ENCODE results near the gene KSR2. TPM values are rescaled to one million over a fixed set of nuclear protein-coding genes. Genes with fewer than 3 reads are reported as not detected.

Gene KSR2
- total RNA-seq, 1 donor from 2014 or later = not detected

- no peak overlapping the region for H3K4me3 Mint-ChIP-seq (ENCODE audit: unreplicated experiment)
- peaks cover 29% of the 10 kb centered on the region for H3K27me3 Mint-ChIP-seq (ENCODE audit: low read depth)
- no peaks in the 10 kb centered on the region for H3K36me3 Mint-ChIP-seq (ENCODE audit: low read depth)
- H3K27ac Mint-ChIP-seq (ENCODE audit: unreplicated experiment) = no peak overlapping the region
- H3K9me3 Mint-ChIP-seq (ENCODE audit: low read depth) = peaks cover 9% of the 10 kb centered on the region
- H3K4me1 Mint-ChIP-seq (ENCODE audit: low read depth) = no peaks in the 10 kb centered on the region
- no peak for TF ChIP-seq CTCF (IDR thresholded peaks at IDR 0.05)
- no peak for DNase-seq (ENCODE audit: low spot score)
Observed at GRCh38 chr12:117555889-117556288, 412.9 kb downstream of the KSR2 start.

DNA sequence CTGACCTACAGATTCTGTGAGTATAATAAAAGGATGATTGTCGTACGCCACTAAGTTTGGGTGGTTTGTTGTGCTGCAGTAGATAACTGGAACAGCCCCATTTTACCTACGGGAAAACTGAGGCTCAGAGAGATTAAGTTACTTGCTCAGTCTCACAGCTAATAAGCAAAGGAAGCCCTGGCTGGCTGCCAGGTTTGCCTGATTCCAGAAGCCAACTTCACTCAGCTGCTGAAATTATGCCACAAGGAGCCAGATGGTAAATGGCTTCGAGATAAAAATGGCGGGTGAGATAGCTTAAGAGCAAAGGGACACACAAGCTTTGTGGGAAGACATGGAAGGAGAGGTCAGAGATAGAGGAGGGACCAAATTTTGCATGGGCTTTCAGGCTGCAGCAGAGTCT lies 415.8 kb downstream of the KSR2 start:
- Mint-ChIP-seq H3K4me3 (ENCODE audit: unreplicated experiment) (no peak overlapping the region), H3K27ac (ENCODE audit: unreplicated experiment) (no peak overlapping the region), H3K27me3 (ENCODE audit: low read depth) (peaks cover 22% of the 10 kb centered on the region), H3K4me1 (ENCODE audit: low read depth) (no peaks in the 10 kb centered on the region), H3K36me3 (ENCODE audit: low read depth) (no peaks in the 10 kb centered on the region), H3K9me3 (ENCODE audit: low read depth) (peaks cover 9% of the 10 kb centered on the region)
- DNase-seq (ENCODE audit: low spot score) = no peak
- TF ChIP-seq CTCF (IDR thresholded peaks at IDR 0.05) = no peak

GRCh38 chr12:117551665-117552064 lies 417.1 kb downstream of the KSR2 start:
- DNase-seq (ENCODE audit: low spot score) = no peak
- Mint-ChIP-seq H3K27me3 (ENCODE audit: low read depth) (peaks cover 22% of the 10 kb centered on the region), H3K9me3 (ENCODE audit: low read depth) (peaks cover 12% of the 10 kb centered on the region), H3K4me3 (ENCODE audit: unreplicated experiment) (no peak overlapping the region), H3K27ac (ENCODE audit: unreplicated experiment) (no peak overlapping the region), H3K4me1 (ENCODE audit: low read depth) (no peaks in the 10 kb centered on the region), H3K36me3 (ENCODE audit: low read depth) (no peaks in the 10 kb centered on the region)
- no peak for TF ChIP-seq CTCF (IDR thresholded peaks at IDR 0.05)

DNA sequence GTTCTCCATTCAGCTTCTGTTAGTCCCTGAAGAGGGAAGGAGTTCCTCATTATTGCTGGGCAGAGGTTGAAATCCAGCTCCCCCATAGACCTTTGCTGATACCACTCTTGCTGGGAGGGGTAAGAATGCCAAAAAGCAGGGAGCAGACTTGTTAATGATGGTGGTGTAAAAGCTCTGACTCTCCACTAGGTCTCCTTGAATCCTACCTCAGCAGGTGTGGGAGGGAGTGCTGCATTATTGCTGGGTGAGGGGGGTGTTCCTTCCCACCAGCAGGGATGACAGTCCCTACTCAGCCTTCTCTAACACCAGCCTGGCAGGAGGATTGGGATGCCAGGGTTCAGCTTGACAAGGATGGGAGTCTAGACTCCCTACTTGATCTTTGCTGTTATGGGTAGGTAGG lies 421.6 kb downstream of the KSR2 start:
- H3K9me3 Mint-ChIP-seq (ENCODE audit: low read depth) = peaks cover 23% of the 10 kb centered on the region
- DNase-seq (ENCODE audit: low spot score) = no peak
- peaks cover 3% of the 10 kb centered on the region for H3K36me3 Mint-ChIP-seq (ENCODE audit: low read depth)
- H3K27ac Mint-ChIP-seq (ENCODE audit: unreplicated experiment) = no peak overlapping the region
- peaks cover 25% of the 10 kb centered on the region for H3K27me3 Mint-ChIP-seq (ENCODE audit: low read depth)
- no peak for TF ChIP-seq CTCF (IDR thresholded peaks at IDR 0.05)
- no peaks in the 10 kb centered on the region for H3K4me1 Mint-ChIP-seq (ENCODE audit: low read depth)
- no peak overlapping the region for H3K4me3 Mint-ChIP-seq (ENCODE audit: unreplicated experiment)

- Mint-ChIP-seq H3K4me3 (ENCODE audit: unreplicated experiment) (no peak overlapping the region), H3K27ac (ENCODE audit: unreplicated experiment) (no peak overlapping the region), H3K36me3 (ENCODE audit: low read depth) (peaks cover 3% of the 10 kb centered on the region), H3K27me3 (ENCODE audit: low read depth) (peaks cover 24% of the 10 kb centered on the region), H3K4me1 (ENCODE audit: low read depth) (no peaks in the 10 kb centered on the region), H3K9me3 (ENCODE audit: low read depth) (peaks cover 23% of the 10 kb centered on the region)
- no peak for DNase-seq (ENCODE audit: low spot score)
- no peak for TF ChIP-seq CTCF (IDR thresholded peaks at IDR 0.05)
Observed at GRCh38 chr12:117545216-117545615, 423.6 kb downstream of the KSR2 start.
